Neutrophil (primary cell): ENCODE measurements around the gene PDE3B.

ENCODE experiments used
- H3K27ac ChIP-seq: fragments of 200-600 bp; sonication (generic); 2 replicates; pipeline ENCODE4 v1.5.1; 2016; ENCODE audit warnings: mild to moderate bottlenecking, moderate library complexity
- H3K27me3 ChIP-seq: fragments of 200-600 bp; sonication (generic); 2 replicates; pipeline ENCODE4 v1.6.0; 2016; ENCODE audit warnings: mild to moderate bottlenecking
- H3K36me3 ChIP-seq: fragments of 200-600 bp; sonication (generic); 2 replicates; pipeline ENCODE4 v1.5.1; 2017
- H3K4me1 ChIP-seq, 2 experiments: fragments of 200-600 bp in 1 of 2; sonication (generic) in 1 of 2; 1 replicate in 1 of 2; 2 replicates in 1 of 2; pipeline versions ENCODE4 v1.5.1 to v1.6.1; 2013 to 2016; ENCODE audit warnings: low read depth in 1 of 2, low read length in 1 of 2, mild to moderate bottlenecking in 1 of 2, moderate library complexity in 1 of 2; ENCODE audit not compliant: control insufficient read depth in 1 of 2, insufficient read depth in 1 of 2
- H3K4me3 ChIP-seq, 2 experiments: fragments of 200-600 bp in 1 of 2; sonication (generic) in 1 of 2; 1 replicate in 1 of 2; 2 replicates in 1 of 2; pipeline ENCODE4 v1.5.1; 2013 to 2016; ENCODE audit warnings: low read depth in 1 of 2, low read length in 1 of 2, mild to moderate bottlenecking in 1 of 2, moderate library complexity in 1 of 2
- H3K9me3 ChIP-seq: fragments of 200-600 bp; sonication (generic); 2 replicates; pipeline ENCODE4 v1.5.1; 2016
- CTCF ChIP-seq: fragments of 200-600 bp; sonication (generic); IDR thresholded peaks from 2 replicates; pipeline ENCODE4 v1.5.1; 2016; ENCODE audit warnings: antibody characterized with exemption

PDE3B gene

GRCh38 chr11:14642873-14643696 is 519 bp upstream of the PDE3B start:
- no peaks in the 10 kb centered on the region for H3K27me3 ChIP-seq
- no peaks in the 10 kb centered on the region for H3K9me3 ChIP-seq
- H3K4me3 ChIP-seq = peak overlapping the region; percentile 91 to 97
- peak overlapping the region; percentile 95 for H3K27ac ChIP-seq
- peaks cover 36 to 39% of the 10 kb centered on the region in 2 experiments for H3K4me1 ChIP-seq
- no peaks in the 10 kb centered on the region for H3K36me3 ChIP-seq
- no peak for TF ChIP-seq CTCF

GRCh38 chr11:14644226-14645014 is 816 bp downstream of the PDE3B start:
- TF ChIP-seq CTCF = peak; percentile 49
- peak overlapping the region; percentile 91 to 97 for H3K4me3 ChIP-seq
- peaks cover 33 to 36% of the 10 kb centered on the region in 2 experiments for H3K4me1 ChIP-seq
- no peaks in the 10 kb centered on the region for H3K9me3 ChIP-seq
- H3K36me3 ChIP-seq = no peaks in the 10 kb centered on the region
- no peaks in the 10 kb centered on the region for H3K27me3 ChIP-seq
- peak overlapping the region; percentile 95 for H3K27ac ChIP-seq

GRCh38 chr11:14645015-14645912 is 1.7 kb downstream of the PDE3B start:
- H3K4me1 ChIP-seq = peaks cover 33 to 36% of the 10 kb centered on the region in 2 experiments
- H3K4me3 ChIP-seq = peak overlapping the region; percentile 91 to 97
- TF ChIP-seq CTCF = no peak
- no peaks in the 10 kb centered on the region for H3K9me3 ChIP-seq
- no peaks in the 10 kb centered on the region for H3K27me3 ChIP-seq
- H3K27ac ChIP-seq = peak overlapping the region; percentile 95
- no peaks in the 10 kb centered on the region for H3K36me3 ChIP-seq

- peaks cover 33 to 36% of the 10 kb centered on the region in 2 experiments for H3K4me1 ChIP-seq
- H3K27me3 ChIP-seq = no peaks in the 10 kb centered on the region
- peak overlapping the region; percentile 91 to 97 for H3K4me3 ChIP-seq
- H3K9me3 ChIP-seq = no peaks in the 10 kb centered on the region
- H3K27ac ChIP-seq = no peak overlapping the region
- H3K36me3 ChIP-seq = no peaks in the 10 kb centered on the region
- TF ChIP-seq CTCF = no peak
Measured at GRCh38 chr11:14645985-14646900, 2.6 kb downstream of the PDE3B start.
